Common myeloid progenitor, CD34-positive (primary cell): Measurements from ENCODE around the gene KRTAP10-2.
"Not testable (repeated sequence)": the region's sequence is repeated elsewhere in the genome, so short reads cannot be mapped to it uniquely, and the experiment has no call there.

Experiments used
- CTCF ChIA-PET: fragments of 350-600 bp; sonication (Branson Sonifier 250); formaldehyde crosslinking; loops from one replicate; lab custom pipeline; 2021; ENCODE audit warnings: antibody characterized with exemption; lab: Charles Lee
- POLR2A ChIA-PET: fragments of 350-600 bp; sonication (Branson Sonifier 250); formaldehyde crosslinking; loops from one replicate; lab custom pipeline; 2021; ENCODE audit warnings: antibody characterized with exemption; lab: Charles Lee
- DNase-seq, 3 donors: peaks; one replicate each; pipeline versions ENCODE4 v3.0.0 to v3.0.0-alpha.2; 2013
- H3K27ac ChIP-seq, 2 experiments: 1 replicate in 1 of 2; 2 replicates in 1 of 2; pipeline ENCODE4 v1.7.0; 2013; ENCODE audit warnings: inconsistent platforms in 2 of 2, low read length in 2 of 2, mild to moderate bottlenecking in 2 of 2, low read depth in 1 of 2, moderate library complexity in 1 of 2; ENCODE audit not compliant: severe bottlenecking in 2 of 2, insufficient read depth in 1 of 2, poor library complexity in 1 of 2
- H3K27me3 ChIP-seq, 5 experiments: replicated peaks in 2 of 5; 1 replicate in 3 of 5; 2 replicates in 2 of 5; pipeline versions ENCODE4 v1.6.1 to v1.7.0; 2013; ENCODE audit warnings: low read length in 4 of 5, mild to moderate bottlenecking in 2 of 5, moderate library complexity in 2 of 5, inconsistent platforms in 1 of 5; ENCODE audit not compliant: insufficient read depth in 5 of 5, control insufficient read depth in 4 of 5
- H3K36me3 ChIP-seq, 4 experiments: 1 replicate in 2 of 4; 2 replicates in 2 of 4; pipeline versions ENCODE4 v1.6.1 to v1.7.0; 2013; ENCODE audit warnings: low read length in 3 of 4, control low read depth in 1 of 4, mild to moderate bottlenecking in 1 of 4; ENCODE audit not compliant: control insufficient read depth in 4 of 4, insufficient read depth in 4 of 4
- H3K4me1 ChIP-seq, 4 experiments: 1 replicate in 3 of 4; 2 replicates in 1 of 4; pipeline versions ENCODE4 v1.6.1 to v1.7.1; 2013; ENCODE audit warnings: low read length in 3 of 4, mild to moderate bottlenecking in 3 of 4, control low read depth in 1 of 4, inconsistent platforms in 1 of 4, moderate library complexity in 1 of 4; ENCODE audit not compliant: control insufficient read depth in 4 of 4, insufficient read depth in 4 of 4; ENCODE audit errors: control extremely low read depth in 1 of 4
- H3K4me3 ChIP-seq, 7 experiments: 1 replicate in 4 of 7; 2 replicates in 3 of 7; pipeline versions ENCODE4 v1.5.1 to v1.7.0; 2013; ENCODE audit warnings: mild to moderate bottlenecking in 7 of 7, low read length in 6 of 7, moderate library complexity in 6 of 7, inconsistent platforms in 2 of 7, low read depth in 2 of 7, control low read depth in 1 of 7; ENCODE audit not compliant: insufficient read depth in 4 of 7, control insufficient read depth in 1 of 7; ENCODE audit errors: extremely low read depth in 1 of 7
- H3K9me3 ChIP-seq, 5 experiments: 1 replicate in 4 of 5; 2 replicates in 1 of 5; pipeline versions ENCODE4 v1.6.1 to v1.7.1; 2013; ENCODE audit warnings: low read length in 4 of 5, mild to moderate bottlenecking in 2 of 5, inconsistent platforms in 1 of 5, low read depth in 1 of 5, moderate library complexity in 1 of 5; ENCODE audit not compliant: control insufficient read depth in 4 of 5, insufficient read depth in 2 of 5; ENCODE audit errors: control extremely low read depth in 1 of 5
- WGBS: methylation state at CpG from one replicate; pipeline ENCODE4 v1.1.5; 2013; ENCODE audit not compliant: insufficient coverage; 5-methylcytosine and 5-hydroxymethylcytosine counted together

The KRTAP10-2 gene

GRCh38 chr21:44581158-44581557 is 29.9 kb upstream of the KRTAP10-2 start:
- Histone ChIP-seq H3K4me3 (no peak overlapping the region), H3K27me3 (peaks cover 0 to 39% (median 2%) of the 10 kb centered on the region in 5 experiments), H3K36me3 (no peaks in the 10 kb centered on the region), H3K27ac (no peak overlapping the region), H3K9me3 (peaks cover 2 to 33% (median 17%) of the 10 kb centered on the region in 5 experiments), H3K4me1 (no peaks in the 10 kb centered on the region)
- WGBS: 86% methylated on average over 1 of the region's 3 CpGs
- ChIA-PET CTCF (no interaction called here), POLR2A (no interaction called here)
- DNase-seq: no peak

GRCh38 chr21:44580231-44580821 is 29.0 kb upstream of the KRTAP10-2 start, which contains the start of gene KRTAP10-5:
KRTAP10-5 (minus strand) TSS chr21:44580604; CDS start chr21:44580578, 26 bp downstream.
- 36% methylated on average over 7 of the region's 19 CpGs for WGBS
- H3K36me3 ChIP-seq, H3K4me3 ChIP-seq, H3K27ac ChIP-seq, DNase-seq, H3K4me1 ChIP-seq, CTCF ChIA-PET, POLR2A ChIA-PET: not testable (repeated sequence)
- Histone ChIP-seq H3K9me3 (peaks cover 2 to 30% (median 17%) of the 10 kb centered on the region in 5 experiments), H3K27me3 (peaks cover 0 to 43% (median 0%) of the 10 kb centered on the region in 5 experiments)

- Histone ChIP-seq H3K27ac (no peak overlapping the region), H3K4me1 (no peaks in the 10 kb centered on the region), H3K36me3 (no peaks in the 10 kb centered on the region), H3K27me3 (peaks cover 0 to 41% (median 0%) of the 10 kb centered on the region in 5 experiments), H3K9me3 (peaks cover 2 to 29% (median 17%) of the 10 kb centered on the region in 5 experiments), H3K4me3 (no peak overlapping the region)
- no peak for DNase-seq
- ChIA-PET POLR2A (no interaction called here), CTCF (no interaction called here)
- 88% methylated on average over 7 of the region's 7 CpGs for WGBS
Observed at GRCh38 chr21:44579833-44580144, 28.5 kb upstream of the KRTAP10-2 start.

GRCh38 chr21:44579056-44579832 is 27.9 kb upstream of the KRTAP10-2 start:
- WGBS: 73% methylated on average over 11 of the region's 22 CpGs
- Histone ChIP-seq H3K27me3 (peaks cover 0 to 43% (median 0%) of the 10 kb centered on the region in 5 experiments), H3K4me3 (no peak overlapping the region), H3K4me1 (no peaks in the 10 kb centered on the region), H3K27ac (no peak overlapping the region), H3K9me3 (peaks cover 2 to 29% (median 17%) of the 10 kb centered on the region in 5 experiments), H3K36me3 (no peaks in the 10 kb centered on the region)
- no peak for DNase-seq
- POLR2A ChIA-PET: no interaction called here
- CTCF ChIA-PET: no interaction called here

GRCh38 chr21:44578371-44579055 is 27.2 kb upstream of the KRTAP10-2 start:
- H3K4me1 ChIP-seq: no peaks in the 10 kb centered on the region
- H3K36me3 ChIP-seq: no peaks in the 10 kb centered on the region
- H3K4me3 ChIP-seq: no peak overlapping the region
- H3K27me3 ChIP-seq: peaks cover 0 to 38% (median 0%) of the 10 kb centered on the region in 5 experiments
- no peak overlapping the region for H3K27ac ChIP-seq
- no peak for DNase-seq
- POLR2A ChIA-PET: no interaction called here
- CTCF ChIA-PET: no interaction called here
- over 99% methylated on average over 15 of the region's 17 CpGs for WGBS
- peaks cover 2 to 29% (median 17%) of the 10 kb centered on the region in 5 experiments for H3K9me3 ChIP-seq

GRCh38 chr21:44576025-44576420 is 24.7 kb upstream of the KRTAP10-2 start:
- POLR2A ChIA-PET: no interaction called here
- H3K4me3 ChIP-seq: no peak overlapping the region
- 86% methylated on average over 5 of the region's 10 CpGs for WGBS
- no peak for DNase-seq
- H3K27ac ChIP-seq: no peak overlapping the region
- H3K27me3 ChIP-seq: peaks cover 0 to 37% (median 0%) of the 10 kb centered on the region in 5 experiments
- peaks cover 0 to 25% (median 12%) of the 10 kb centered on the region in 5 experiments for H3K9me3 ChIP-seq
- H3K36me3 ChIP-seq: no peaks in the 10 kb centered on the region
- CTCF ChIA-PET: no interaction called here
- H3K4me1 ChIP-seq: no peaks in the 10 kb centered on the region
